ENCODE measurements around the gene SMIM38. TPM values are rescaled to one million over a fixed set of nuclear protein-coding genes. Genes with fewer than 3 reads are reported as not detected.

Gene SMIM38
- under 0.01 TPM in 2 replicates for total RNA-seq

DNA sequence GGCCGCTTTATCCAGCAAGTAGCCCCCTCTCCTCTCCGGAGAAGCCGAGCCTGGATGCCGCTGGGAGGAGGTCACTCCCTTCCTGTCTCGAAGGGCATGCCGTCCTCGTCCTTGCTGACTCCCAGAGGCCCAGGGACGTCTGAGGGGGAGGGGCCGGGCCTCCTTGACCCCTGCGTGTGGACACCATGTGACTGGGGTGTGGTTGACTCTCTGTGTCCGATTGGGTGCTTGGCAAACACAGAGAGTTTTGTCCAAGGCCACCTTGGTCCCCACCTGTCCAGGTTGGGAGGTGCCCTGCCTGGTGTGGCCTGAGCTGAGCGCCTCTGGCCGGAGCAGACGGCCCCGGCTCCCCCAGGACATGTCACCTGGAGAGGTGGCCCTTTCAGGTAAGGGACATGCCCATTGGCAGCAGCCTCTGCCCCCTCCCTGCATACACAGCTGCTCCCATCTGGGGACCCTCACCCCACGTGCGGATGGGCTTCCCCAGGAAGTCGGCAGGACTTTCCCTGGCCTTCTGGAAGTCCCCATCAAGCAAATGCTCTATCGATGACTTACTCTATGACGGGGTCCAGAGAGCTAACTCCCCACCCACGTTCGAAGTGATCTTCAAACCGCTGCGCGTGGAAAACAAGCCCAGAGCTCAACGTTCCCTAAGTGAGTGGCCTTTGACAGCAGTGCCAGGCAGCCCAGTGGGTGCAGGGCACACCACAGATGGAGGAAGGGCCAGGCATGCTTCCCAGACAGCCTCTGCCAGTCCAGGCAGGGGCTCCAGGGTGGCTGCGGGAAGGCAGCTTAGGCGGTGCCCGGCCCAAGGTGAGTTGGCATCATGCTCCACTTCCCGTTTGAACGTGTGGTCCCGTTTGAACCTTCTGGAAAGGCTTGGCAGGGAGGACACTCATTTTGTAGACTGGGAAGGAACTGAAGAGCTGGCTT lies at the start of gene SMIM38:
Gene SMIM38, plus strand, starts transcription at position 634 of the 933 bp plus-strand sequence. CDS start 1,912 bp downstream, outside the sequence.
- no peak for DNase-seq (ENCODE audit: low read depth in 2 of 2)

DNA sequence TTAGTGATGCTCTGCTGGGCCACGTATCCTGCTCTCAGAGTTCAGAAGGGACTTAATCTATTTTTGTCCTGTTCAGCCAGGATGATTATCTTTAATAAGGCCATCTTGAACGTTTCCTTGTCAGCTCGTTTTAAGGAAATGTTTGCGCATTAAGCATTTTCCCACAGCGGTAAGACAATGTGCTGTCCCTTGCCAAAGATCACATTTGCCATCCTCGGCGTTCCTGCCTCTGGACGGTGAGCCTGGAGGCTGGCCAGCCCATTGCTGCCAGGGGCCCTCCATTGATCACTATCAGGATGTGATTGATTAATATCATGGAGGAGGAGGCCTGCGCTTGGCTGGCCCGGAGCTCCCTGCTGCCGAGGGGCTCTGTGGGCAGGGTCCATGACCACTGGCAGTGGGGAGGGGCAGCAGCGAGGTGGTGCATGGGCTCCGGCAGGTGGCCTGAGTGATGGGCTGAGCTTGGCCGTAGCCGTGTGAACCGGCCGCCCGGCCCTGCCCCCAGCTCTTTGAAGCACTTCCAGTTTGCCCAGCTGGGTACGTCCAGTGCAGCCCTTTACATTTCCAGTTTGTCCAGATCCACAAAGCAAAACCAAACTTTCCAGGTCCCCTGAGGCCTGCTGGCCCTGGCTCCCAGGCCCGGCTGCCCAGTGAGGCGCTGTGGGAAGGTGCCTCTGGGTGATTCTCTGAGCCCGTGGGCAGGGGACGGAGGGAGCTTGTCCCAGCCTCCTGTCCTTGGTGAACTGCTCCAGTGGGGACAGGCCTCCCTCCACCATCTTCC lies 49.5 kb upstream of the SMIM38 start:
- DNase-seq (ENCODE audit: low read depth in 2 of 2): peak in 1 of 2 donors; percentile 15

- no peak for DNase-seq (ENCODE audit: low read depth in 2 of 2)
Measured at GRCh38 chr11:69107413-69107812, 48.3 kb upstream of the SMIM38 start.

DNA sequence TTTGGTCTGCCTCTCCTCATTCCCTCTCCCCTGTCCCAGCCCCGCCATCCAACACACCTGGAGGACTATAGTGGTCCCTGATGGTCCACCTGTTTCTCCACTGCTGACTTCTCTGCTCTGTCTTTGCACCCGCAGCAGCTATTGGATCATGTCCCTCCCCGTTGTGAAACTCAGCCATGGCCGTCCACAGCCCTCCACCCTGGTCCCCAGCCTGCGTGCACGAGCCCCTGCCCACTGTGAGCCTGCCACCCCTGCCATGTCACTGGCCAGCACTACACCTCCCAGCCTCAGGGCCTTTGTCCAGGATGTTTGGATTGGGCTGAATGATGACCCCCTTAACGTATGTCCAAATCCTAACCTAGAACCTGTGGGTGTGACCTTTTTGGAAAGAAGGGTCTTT lies 47.7 kb upstream of the SMIM38 start:
- DNase-seq (ENCODE audit: low read depth in 2 of 2): no peak

- DNase-seq (ENCODE audit: low read depth in 2 of 2): no peak
Measured at GRCh38 chr11:69108559-69108958, 47.2 kb upstream of the SMIM38 start.

DNA sequence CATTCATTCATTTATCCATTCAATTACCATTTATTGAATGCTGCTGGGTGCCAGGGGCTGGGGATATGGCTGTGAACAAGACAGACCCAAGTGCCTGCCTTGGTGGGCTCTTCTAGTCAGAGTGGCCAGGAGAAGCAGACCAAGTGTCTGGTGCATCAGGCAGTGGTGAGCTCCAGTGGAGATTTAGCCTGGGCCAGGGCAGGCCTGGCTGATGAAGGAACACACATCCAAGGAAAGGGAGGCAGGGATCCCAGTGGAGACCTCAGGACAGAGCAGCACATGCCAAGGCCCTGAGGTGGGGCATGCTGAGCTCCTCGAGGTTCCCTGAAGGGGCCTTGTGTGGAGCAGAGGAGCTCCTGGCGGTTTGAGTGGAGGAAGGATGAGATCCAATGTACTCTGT lies 46.6 kb upstream of the SMIM38 start:
- no peak for DNase-seq (ENCODE audit: low read depth in 2 of 2)

DNA sequence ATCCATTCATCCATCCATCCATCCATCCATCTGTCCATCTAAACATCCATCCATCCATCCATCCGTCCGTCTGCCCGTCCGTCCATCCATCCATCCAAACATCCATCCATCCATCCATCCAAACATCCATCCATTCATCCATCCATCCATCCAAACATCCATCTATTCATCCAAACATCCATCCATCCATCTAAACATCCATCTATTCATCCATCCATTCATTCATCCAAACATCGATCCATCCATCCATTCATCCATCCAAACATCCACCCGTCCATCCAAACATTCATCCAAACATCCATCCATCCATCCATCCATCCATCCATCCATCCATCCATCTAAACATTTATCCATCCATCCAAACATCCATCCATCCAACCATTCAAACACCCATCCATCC lies 45.3 kb upstream of the SMIM38 start:
- DNase-seq (ENCODE audit: low read depth in 2 of 2): no peak

- DNase-seq (ENCODE audit: low read depth in 2 of 2): no peak
Measured at GRCh38 chr11:69111624-69112542, 43.9 kb upstream of the SMIM38 start.

DNA sequence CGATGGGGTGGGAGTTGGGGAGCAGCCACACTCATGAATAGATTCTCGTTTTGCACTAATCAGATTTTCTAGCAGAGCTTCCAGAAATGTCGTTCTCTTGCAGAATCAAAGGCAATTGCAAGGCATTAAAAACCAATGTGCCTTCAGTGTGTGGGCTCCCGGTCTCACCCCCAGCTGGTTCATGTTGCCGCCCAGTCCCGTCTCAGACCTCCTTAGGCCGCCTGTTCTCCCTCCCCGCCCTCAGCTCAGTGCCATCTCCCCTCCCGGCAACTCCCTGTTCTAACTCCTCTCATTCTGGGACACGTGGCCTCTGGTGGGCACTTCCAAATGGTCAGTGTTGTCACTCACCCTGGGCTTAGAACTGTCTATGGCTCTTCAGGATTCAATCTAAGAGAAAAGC lies 42.5 kb upstream of the SMIM38 start:
- no peak for DNase-seq (ENCODE audit: low read depth in 2 of 2)

- no peak for DNase-seq (ENCODE audit: low read depth in 2 of 2)
Measured at GRCh38 chr11:69113646-69114340, 41.9 kb upstream of the SMIM38 start.

DNA sequence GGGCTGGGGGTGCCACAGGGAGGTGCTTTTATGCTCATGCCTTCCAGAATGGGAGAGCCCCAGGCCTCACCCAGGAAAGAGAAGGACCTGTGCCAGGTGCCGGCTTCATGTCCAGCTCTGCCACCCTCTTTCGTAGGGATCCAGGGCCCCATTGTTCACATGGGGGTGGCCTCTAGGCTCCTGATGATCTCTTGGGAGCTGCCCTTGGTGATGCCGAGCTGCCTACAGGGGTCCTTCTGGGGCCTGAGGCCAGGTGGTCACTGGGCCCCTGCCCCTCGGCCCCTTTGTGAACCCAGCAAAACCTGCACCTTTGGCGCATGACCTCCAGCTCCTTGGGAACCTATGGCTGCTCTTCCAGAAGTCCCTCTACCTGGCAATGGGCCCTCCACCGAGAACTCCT lies 41.4 kb upstream of the SMIM38 start:
- DNase-seq (ENCODE audit: low read depth in 2 of 2): no peak

- no peak for DNase-seq (ENCODE audit: low read depth in 2 of 2)
Measured at GRCh38 chr11:69114811-69115523, 40.8 kb upstream of the SMIM38 start.

- no peak for DNase-seq (ENCODE audit: low read depth in 2 of 2)
Measured at GRCh38 chr11:69115586-69116560, 39.9 kb upstream of the SMIM38 start.

- no peak for DNase-seq (ENCODE audit: low read depth in 2 of 2)
Measured at GRCh38 chr11:69116671-69117070, 39.1 kb upstream of the SMIM38 start.

GRCh38 chr11:69119190-69119589 lies 36.5 kb upstream of the SMIM38 start:
- DNase-seq (ENCODE audit: low read depth in 2 of 2): no peak

DNA sequence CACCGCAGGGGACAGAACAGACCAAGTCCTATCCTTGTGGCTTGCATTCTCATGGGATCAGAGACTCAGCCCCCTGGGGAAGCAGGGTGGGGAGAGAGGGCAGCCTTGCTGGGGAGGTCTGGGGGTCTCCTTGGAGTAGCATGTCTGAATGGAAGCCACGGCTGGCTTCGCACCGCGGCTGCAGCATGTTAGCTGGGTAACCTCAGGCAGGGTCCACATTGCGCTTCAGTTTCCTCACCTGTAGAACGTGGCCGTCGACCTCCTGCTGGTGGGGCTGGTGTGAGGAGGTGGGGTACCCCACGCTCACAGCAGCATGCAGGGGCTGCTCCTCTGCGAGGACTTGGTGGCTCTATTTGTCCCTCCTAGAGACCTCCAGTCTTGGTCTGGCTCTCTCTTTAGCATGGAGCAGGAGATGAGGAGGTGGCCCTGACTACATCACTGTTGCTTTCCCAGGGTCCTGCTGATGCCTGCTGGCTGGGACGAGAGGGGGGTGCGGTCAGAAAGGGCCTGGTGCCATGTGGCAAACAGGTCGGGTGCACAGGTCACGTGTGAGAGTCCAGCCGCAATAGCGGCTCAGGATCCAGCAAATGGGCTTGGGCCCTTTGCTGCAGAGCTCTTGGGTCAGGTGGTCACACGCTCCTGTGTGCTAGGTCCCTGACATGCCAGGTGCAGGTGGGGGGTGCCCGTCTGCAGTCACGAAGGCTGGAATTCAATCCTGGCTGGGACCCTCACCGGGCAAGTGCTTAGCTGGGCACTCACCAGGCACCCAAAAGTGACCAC lies 35.4 kb upstream of the SMIM38 start:
- no peak for DNase-seq (ENCODE audit: low read depth in 2 of 2)

- DNase-seq (ENCODE audit: low read depth in 2 of 2): no peak
Measured at GRCh38 chr11:69121021-69121420, 34.7 kb upstream of the SMIM38 start.

All from lung microvascular endothelial cell (primary cell).